PC-9 (cell line): Measurements from ENCODE around the gene NME9.

Experiments used
- EZH2 ChIP-seq: fragments of 200-600 bp; sonication (generic); IDR thresholded peaks from 2 replicates; pipeline ENCODE4 v1.8.0; 2017; ENCODE audit warnings: antibody characterized with exemption, low read depth
- TF ChIP-seq, protein P1 (sequence below): fragments of 200-600 bp; sonication (generic); conservative IDR thresholded peaks from 2 replicates; pipeline ENCODE4 v1.6.1; 2017; ENCODE audit warnings: mixed run types, antibody characterized with exemption, mild to moderate bottlenecking, moderate library complexity

DNA sequence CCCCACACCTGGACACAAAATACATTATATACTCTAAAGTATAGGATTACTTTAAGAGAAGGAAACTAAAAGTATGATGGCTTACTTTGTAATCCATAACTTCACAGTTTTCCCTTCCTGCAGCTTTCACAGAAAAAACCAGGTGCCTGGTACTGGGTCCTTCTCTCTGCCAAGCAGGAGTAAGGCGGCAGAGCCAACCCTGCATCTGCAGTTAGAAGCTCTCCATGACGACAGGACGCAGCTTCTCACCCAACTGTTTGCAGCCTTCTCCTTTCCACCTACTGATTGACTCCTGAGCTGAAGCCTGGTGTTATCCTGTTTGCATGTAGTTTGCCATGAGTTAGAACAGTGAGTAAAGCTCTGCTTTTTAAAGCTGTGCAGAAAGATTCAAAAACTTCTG is 25.4 kb upstream of the NME9 start:
- TF ChIP-seq, protein P1, sequence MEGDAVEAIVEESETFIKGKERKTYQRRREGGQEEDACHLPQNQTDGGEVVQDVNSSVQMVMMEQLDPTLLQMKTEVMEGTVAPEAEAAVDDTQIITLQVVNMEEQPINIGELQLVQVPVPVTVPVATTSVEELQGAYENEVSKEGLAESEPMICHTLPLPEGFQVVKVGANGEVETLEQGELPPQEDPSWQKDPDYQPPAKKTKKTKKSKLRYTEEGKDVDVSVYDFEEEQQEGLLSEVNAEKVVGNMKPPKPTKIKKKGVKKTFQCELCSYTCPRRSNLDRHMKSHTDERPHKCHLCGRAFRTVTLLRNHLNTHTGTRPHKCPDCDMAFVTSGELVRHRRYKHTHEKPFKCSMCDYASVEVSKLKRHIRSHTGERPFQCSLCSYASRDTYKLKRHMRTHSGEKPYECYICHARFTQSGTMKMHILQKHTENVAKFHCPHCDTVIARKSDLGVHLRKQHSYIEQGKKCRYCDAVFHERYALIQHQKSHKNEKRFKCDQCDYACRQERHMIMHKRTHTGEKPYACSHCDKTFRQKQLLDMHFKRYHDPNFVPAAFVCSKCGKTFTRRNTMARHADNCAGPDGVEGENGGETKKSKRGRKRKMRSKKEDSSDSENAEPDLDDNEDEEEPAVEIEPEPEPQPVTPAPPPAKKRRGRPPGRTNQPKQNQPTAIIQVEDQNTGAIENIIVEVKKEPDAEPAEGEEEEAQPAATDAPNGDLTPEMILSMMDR = no peak
- no peak for TF ChIP-seq EZH2
